ENCODE measurements around the gene TMEM143. TPM values are rescaled to one million over a fixed set of nuclear protein-coding genes. Genes with fewer than 3 reads are reported as not detected.

Gene TMEM143
- total RNA-seq, 1 experiment from 2014 or later, result 15.2 TPM

GRCh38 chr19:48386981-48387380, 23.2 kb upstream of the TMEM143 start:
- no peaks in the 10 kb centered on the region for H3K23me2 ChIP-seq (ENCODE audit: insufficient read length, low read depth, low read length, poor library complexity, severe bottlenecking)
- TF ChIP-seq CTCF (conservative IDR thresholded peaks at IDR 0.05), result no peak
- no peak overlapping the region for H3K23ac ChIP-seq (ENCODE audit: insufficient read length, low read depth, low read length)
- WGBS (ENCODE audit: extremely low coverage, insufficient read length, low lambda C conversion rate), result no CpG with 5 or more reads among the region's 3 CpGs
- Mint-ChIP-seq H3K27me3 (ENCODE audit: low read depth) (peaks cover 4% of the 10 kb centered on the region), H3K27ac (no peak overlapping the region; a peak in 1 of 7 replicates), H3K36me3 (ENCODE audit: insufficient read depth in 1 of 3, low read depth in 3 of 3) (peaks cover 49 to 70% (median 64%) of the 10 kb centered on the region in 3 experiments), H3K9me3 (no peaks in the 10 kb centered on the region), H3K4me3 (no peak overlapping the region), H3K4me1 (peaks cover 2 to 8% of the 10 kb centered on the region in 2 experiments; a peak in 3 of 4 replicates)
- no peak overlapping the region for H2BK12ac ChIP-seq (ENCODE audit: insufficient read length, low read depth, low read length)
- no peak overlapping the region for H2BK120ac ChIP-seq (ENCODE audit: low read depth, low read length, poor library complexity, severe bottlenecking)
- H3K79me2 ChIP-seq (ENCODE audit: insufficient read depth, low read length), result no peaks in the 10 kb centered on the region
- H2AFZ ChIP-seq (ENCODE audit: low read length), result no peak overlapping the region
- H4K20me1 ChIP-seq (ENCODE audit: control insufficient read depth, insufficient read depth, insufficient read length), result no peaks in the 10 kb centered on the region
- H3K4ac ChIP-seq (ENCODE audit: low read depth, low read length), result no peak overlapping the region
- no peak for DNase-seq
- no peak overlapping the region for H4K8ac ChIP-seq (replicated peaks; ENCODE audit: insufficient read length, low read depth, low read length)
- H3K79me1 ChIP-seq (ENCODE audit: insufficient read depth, low read depth, low read length, poor library complexity, severe bottlenecking), result no peaks in the 10 kb centered on the region
- no peaks in the 10 kb centered on the region for H3K9me3 ChIP-seq (ENCODE audit: control insufficient read depth, low read depth, low read length)
- no peak overlapping the region for H3K4me2 ChIP-seq (ENCODE audit: insufficient read depth, insufficient read length, low read length)
- H3K9ac ChIP-seq (ENCODE audit: extremely low read depth, insufficient read length, low read length), result no peak overlapping the region
- no peak overlapping the region for H2AK5ac ChIP-seq (ENCODE audit: insufficient read length, low read length)
- H4K5ac ChIP-seq (ENCODE audit: insufficient read length, low read depth, low read length), result no peak overlapping the region
- H3K18ac ChIP-seq (ENCODE audit: insufficient read length, low read depth, low read length), result no peak overlapping the region
- H3K27ac ChIP-seq (ENCODE audit: insufficient read length, low read depth, low read length), result no peak overlapping the region
- H2BK5ac ChIP-seq (ENCODE audit: insufficient read length, low read length), result no peak overlapping the region
- H4K91ac ChIP-seq (ENCODE audit: insufficient read length, low read depth, low read length), result no peak overlapping the region
- peaks cover 3% of the 10 kb centered on the region; the same call in 1 of the 2 replicates for H3K4me1 ChIP-seq (ENCODE audit: insufficient read depth, low read length)
- H2BK20ac ChIP-seq (ENCODE audit: low read depth, low read length, poor library complexity, severe bottlenecking), result no peak overlapping the region
- no peak overlapping the region for H2BK15ac ChIP-seq (ENCODE audit: low read depth, low read length)
- no peak overlapping the region for H3T11ph ChIP-seq (ENCODE audit: low read length)
- H3K14ac ChIP-seq (ENCODE audit: insufficient read depth, low read length), result no peak overlapping the region
- no peaks in the 10 kb centered on the region for H3K27me3 ChIP-seq (ENCODE audit: insufficient read depth, low read length)
- no peak overlapping the region for H3K56ac ChIP-seq (ENCODE audit: insufficient read length, low read depth, low read length)
